ENCODE results near the gene ZP2.

ZP2 gene

GRCh38 chr16:21227866-21228265, 16.5 kb upstream of the ZP2 start:
- H3K4me3 ChIP-seq (replicated peaks; ENCODE audit: low read depth, low read length), result no peak overlapping the region
- DNase-seq (ENCODE audit: low read depth), result no peak
- TF ChIP-seq, protein P1, sequence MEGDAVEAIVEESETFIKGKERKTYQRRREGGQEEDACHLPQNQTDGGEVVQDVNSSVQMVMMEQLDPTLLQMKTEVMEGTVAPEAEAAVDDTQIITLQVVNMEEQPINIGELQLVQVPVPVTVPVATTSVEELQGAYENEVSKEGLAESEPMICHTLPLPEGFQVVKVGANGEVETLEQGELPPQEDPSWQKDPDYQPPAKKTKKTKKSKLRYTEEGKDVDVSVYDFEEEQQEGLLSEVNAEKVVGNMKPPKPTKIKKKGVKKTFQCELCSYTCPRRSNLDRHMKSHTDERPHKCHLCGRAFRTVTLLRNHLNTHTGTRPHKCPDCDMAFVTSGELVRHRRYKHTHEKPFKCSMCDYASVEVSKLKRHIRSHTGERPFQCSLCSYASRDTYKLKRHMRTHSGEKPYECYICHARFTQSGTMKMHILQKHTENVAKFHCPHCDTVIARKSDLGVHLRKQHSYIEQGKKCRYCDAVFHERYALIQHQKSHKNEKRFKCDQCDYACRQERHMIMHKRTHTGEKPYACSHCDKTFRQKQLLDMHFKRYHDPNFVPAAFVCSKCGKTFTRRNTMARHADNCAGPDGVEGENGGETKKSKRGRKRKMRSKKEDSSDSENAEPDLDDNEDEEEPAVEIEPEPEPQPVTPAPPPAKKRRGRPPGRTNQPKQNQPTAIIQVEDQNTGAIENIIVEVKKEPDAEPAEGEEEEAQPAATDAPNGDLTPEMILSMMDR (IDR thresholded peaks at IDR 0.05; ENCODE audit: low read length, missing control alignments), result no peak

DNA sequence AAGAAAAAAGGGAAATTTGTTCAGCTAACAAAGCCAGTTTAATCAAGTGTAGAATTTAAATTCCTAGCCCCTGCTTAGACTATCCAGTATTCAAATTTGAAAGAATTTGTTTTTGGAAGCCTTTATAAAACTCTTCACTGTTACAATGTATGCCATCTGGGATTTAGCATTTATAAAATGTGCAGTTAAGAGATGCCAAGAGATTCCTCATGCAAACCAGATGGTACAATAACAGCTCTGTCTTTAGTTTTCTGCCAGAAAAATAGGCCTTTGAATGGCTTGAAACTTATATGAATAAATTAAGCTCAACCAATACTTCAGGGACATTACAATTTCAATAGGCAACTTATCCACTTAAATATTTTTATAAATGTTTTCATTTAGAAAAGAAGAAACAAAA, 15.4 kb upstream of the ZP2 start:
- DNase-seq (ENCODE audit: low read depth), result no peak
- no peak overlapping the region for H3K4me3 ChIP-seq (replicated peaks; ENCODE audit: low read depth, low read length)
- TF ChIP-seq, protein P1 (IDR thresholded peaks at IDR 0.05; ENCODE audit: low read length, missing control alignments), result no peak

- no peak overlapping the region for H3K4me3 ChIP-seq (replicated peaks; ENCODE audit: low read depth, low read length)
- TF ChIP-seq, protein P1 (IDR thresholded peaks at IDR 0.05; ENCODE audit: low read length, missing control alignments), result no peak
- no peak for DNase-seq (ENCODE audit: low read depth)
Observed at GRCh38 chr16:21224800-21225199, 13.4 kb upstream of the ZP2 start.

DNA sequence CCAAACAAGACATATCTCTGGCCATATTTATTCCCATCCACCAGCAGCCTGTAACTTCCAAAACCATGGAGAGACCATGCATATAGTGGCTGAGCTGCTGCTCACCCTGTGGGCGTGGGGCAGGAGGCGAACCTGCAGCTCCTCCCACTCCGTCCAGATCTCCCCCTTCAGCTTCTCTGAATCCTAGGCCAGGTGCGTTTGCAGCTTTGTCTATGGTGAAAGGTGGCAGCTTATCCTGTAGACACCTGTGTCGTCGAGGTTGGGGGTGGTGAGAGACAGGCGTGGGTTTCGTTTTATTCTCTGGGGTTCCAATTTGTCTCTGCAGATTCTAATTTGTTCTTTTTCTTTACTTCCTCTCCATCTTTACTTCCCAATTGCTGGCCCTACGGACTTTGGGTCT, 12.4 kb upstream of the ZP2 start:
- TF ChIP-seq, protein P1 (IDR thresholded peaks at IDR 0.05; ENCODE audit: low read length, missing control alignments), result no peak
- no peak for DNase-seq (ENCODE audit: low read depth)
- H3K4me3 ChIP-seq (replicated peaks; ENCODE audit: low read depth, low read length), result no peak overlapping the region

DNA sequence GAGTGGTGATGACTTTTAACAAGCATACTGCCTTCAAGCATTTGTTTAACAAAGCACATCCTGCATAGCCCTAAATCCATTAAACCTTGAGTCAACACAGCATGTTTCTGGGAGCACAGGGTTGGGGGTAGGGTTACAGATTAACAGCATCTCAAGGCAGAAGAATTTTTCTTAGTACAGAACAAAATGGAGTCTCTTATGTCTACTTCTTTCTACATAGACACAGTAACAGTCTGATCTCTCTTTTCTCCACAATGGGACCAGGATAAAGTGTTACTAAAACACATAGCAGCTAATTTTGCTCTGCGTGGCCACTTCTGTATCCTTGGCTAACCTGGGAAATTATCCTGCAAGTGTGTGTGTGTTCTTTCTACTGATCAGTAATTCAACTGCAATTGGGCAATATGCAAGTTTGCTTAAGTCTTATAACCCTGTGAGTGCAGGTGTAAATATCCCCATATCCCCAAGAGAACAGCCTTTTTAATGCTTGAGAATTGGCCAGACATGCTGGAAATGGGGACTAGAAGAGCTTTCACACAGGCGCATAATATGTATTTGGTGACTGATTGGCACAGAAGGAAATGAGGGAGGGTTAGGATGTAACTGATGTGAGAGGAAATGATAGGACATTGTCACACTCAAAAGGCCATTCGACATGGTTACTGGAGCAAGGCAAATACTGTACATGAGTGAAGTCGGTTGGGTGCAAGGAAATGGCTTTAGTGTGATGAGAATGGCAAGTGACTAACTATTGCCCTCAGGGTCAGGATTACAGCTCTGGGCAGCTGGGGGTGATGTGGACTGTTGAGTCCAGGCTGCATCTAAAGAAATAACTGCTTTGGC, 11.3 kb upstream of the ZP2 start:
- TF ChIP-seq, protein P1 (IDR thresholded peaks at IDR 0.05; ENCODE audit: low read length, missing control alignments), result no peak
- DNase-seq (ENCODE audit: low read depth), result no peak
- H3K4me3 ChIP-seq (replicated peaks; ENCODE audit: low read depth, low read length), result no peak overlapping the region

GRCh38 chr16:21219551-21219950, 8.2 kb upstream of the ZP2 start:
- H3K4me3 ChIP-seq (replicated peaks; ENCODE audit: low read depth, low read length), result no peak overlapping the region
- DNase-seq (ENCODE audit: low read depth), result no peak
- TF ChIP-seq, protein P1 (IDR thresholded peaks at IDR 0.05; ENCODE audit: low read length, missing control alignments), result no peak

DNA sequence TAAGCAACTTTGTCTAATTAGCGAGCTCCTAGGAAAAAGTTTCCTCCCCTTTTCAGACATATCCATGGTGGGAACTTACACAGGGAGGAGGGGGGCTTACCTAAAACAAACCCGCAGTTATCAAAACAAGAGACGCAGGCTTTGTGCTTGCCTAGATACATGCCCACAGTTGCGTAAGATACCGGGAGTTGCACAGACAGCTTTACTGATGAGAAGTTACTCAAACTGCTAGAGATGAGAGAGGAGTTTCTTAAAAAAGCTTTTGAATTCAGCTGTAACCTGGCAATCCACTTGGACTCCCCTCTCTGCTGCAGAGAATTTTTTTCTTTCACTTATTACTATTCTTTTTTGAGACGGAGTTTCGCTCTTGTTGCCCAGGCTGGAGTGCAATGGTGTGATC, 6.8 kb upstream of the ZP2 start:
- H3K4me3 ChIP-seq (replicated peaks; ENCODE audit: low read depth, low read length), result no peak overlapping the region
- DNase-seq (ENCODE audit: low read depth), result peak; percentile 23
- TF ChIP-seq, protein P1 (IDR thresholded peaks at IDR 0.05; ENCODE audit: low read length, missing control alignments), result no peak

Data from fibroblast of pulmonary artery (primary cell).